GM19395 (cell line): ENCODE data around the gene ADGRE2.
"Not testable (repeated sequence)": the region's sequence is repeated elsewhere in the genome, so short reads cannot be mapped to it uniquely, and the experiment has no call there.

Experiments used
- ATAC-seq: cut with Tn5 transposase; IDR thresholded peaks from one replicate; pipeline ENCODE4 v1.9.1; 2021; ENCODE audit warnings: mild to moderate bottlenecking, moderate library complexity; ENCODE audit not compliant: unreplicated experiment

The ADGRE2 gene

DNA sequence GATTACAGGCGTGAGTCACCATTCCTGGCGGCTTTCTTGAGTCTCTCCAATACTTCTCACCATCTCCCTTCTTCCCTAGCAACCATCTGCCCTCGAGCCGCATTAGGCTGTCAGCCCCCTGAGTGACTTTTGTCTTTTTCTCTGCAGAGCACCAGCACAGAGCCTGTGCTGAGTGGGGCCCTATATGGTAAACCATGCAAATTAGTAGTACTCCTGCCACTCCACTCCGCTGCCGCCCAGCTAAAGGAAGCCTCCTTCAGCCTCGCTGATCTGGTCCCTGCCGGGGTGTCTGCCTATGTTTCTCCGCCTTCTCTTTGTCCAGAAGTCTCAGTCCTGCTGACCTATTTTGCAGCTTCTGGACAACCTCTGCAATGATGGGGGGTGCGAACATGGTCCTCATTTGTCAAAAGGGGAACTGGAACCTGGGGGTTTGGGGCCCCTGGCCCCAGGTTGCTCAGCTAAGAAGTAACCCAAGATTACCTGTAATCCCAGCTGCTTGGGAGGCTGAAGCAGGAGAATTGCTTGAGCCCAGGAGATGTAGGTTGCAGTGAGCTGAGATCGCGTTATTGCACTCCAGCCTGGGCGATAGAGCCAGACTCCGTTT is 2.4 kb upstream of the ADGRE2 start:
- not testable (repeated sequence) for ATAC-seq

DNA sequence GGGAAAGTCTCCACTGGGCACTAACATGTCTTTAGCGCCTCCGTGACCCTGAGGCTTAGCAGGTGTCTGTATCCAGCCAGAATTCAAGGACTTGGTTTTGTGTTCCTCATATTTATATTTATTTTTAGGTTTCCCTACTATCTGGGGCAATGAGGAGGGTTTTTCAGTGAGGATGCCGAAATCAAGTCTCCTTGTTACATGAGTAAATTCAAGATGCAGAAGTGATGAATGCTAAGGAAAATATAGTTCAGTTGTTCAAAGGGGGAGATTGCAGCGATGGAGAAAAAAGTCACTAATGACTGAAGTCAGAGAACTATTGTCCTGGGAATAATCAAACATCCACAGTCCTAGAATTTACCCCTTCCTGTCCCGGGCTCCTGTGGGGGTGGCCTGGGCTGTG is 791 bp upstream of the ADGRE2 start:
- ATAC-seq: no peak

- not testable (repeated sequence) for ATAC-seq
Measured at GRCh38 chr19:14777645-14778044, 715 bp downstream of the ADGRE2 start.

GRCh38 chr19:14775869-14776586 is 2.3 kb downstream of the ADGRE2 start:
- ATAC-seq: no peak

DNA sequence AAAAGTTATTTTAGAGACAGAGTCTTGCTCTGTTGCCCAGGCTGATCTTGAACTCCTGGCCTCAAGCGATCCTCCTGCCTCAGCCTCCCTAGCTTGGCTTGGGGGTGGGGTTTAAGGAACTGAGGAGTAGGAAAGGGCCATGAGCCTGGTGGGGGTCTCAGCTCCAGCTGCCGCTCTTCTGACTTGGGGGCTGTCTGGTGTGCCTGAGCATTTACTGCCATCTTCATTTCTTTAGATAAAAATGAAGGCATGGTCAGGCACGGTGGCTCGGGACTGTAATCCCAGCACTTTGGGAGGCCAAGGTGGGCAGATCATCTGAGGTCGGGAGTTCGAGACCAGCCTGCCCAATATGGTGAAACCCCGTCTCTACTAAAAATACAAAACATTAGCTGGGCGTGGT is 3.0 kb downstream of the ADGRE2 start:
- ATAC-seq: not testable (repeated sequence)

GRCh38 chr19:14774373-14774772 is 4.0 kb downstream of the ADGRE2 start:
- ATAC-seq: no peak

GRCh38 chr19:14773722-14774121 is 4.6 kb downstream of the ADGRE2 start:
- not testable (repeated sequence) for ATAC-seq

GRCh38 chr19:14772995-14773394 is 5.4 kb downstream of the ADGRE2 start:
- no peak for ATAC-seq

DNA sequence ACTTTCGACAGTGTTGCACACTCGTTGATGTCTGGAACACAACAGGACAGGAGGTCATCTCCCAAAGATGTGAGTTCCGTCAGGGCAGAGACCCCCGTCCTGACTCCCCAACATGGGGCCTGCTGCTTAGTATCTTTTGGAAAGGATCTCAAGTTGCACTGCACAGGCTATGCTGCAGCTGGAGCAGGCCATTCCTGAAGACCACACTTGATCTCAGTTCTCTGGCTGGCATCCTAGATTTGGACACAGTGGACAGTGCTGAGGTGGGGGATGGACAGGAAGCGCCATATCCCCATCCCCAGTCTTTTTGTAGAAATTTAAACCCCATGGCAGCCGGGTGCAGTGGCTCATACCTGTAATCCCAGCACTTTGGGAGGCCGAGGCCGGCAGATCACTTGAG is 5.9 kb downstream of the ADGRE2 start:
- no peak for ATAC-seq

DNA sequence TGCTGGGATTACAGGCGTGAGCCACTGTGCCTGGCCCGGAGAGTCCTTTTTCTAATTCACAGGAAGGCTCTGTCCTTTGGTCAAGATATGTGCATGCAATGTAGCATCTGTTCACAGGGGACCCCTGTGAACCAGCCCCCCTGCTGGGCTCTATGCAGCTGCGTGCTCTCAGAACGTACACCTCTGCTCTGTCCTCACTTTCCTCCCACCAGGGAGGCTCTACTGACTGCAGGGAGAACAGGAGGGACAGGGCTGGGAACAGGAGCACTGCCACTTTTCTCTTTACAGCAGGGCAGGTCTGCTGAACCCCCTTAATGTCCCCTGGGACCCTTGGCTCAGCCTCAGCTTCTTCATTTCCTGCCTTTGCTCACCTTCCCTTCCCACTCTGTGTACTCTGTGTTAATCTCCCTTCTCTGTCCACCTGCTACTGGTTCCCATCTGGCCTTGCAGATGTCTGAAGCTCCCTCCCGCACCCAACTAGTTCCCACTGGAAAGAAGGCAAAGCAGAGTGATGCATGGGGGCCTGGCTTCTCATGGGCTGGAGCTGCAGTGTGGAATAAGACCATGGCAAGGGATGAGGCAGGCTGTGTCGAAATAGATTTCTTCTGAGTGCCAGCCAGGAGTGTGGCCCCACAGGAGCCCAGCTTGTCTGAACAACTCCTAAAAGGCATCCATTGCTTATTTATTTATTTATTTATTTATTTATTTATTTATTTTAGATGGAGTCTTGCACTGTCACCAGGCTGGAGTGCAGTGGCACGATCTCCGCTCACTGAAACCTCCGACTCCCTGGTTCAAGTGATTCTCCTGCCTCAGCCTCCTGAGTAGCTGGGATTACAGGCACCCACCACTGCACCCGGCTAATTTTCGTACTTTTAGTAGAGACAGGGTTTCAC is 7.2 kb downstream of the ADGRE2 start:
- ATAC-seq: no peak

DNA sequence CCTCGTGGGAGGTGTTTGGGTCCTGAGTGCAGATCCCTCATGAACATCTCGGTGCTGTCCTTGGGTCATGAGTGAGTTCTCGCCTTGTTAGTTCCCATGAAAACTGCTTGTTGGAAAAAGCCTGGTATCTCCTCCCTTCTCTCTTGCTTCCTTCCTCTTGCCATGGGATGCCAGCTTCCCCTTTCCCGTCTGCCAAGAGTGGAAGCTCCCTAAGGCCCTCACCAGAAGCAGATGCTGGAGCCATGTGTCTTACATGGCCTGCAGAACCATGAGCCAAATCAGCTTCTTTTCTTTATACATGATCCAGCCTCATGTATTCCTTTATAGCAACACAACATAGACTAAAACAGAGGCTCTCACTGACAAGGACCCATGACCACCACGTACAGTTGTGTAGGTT is 8.2 kb downstream of the ADGRE2 start:
- ATAC-seq: no peak

GRCh38 chr19:14769201-14769600 is 9.2 kb downstream of the ADGRE2 start:
- ATAC-seq: no peak

DNA sequence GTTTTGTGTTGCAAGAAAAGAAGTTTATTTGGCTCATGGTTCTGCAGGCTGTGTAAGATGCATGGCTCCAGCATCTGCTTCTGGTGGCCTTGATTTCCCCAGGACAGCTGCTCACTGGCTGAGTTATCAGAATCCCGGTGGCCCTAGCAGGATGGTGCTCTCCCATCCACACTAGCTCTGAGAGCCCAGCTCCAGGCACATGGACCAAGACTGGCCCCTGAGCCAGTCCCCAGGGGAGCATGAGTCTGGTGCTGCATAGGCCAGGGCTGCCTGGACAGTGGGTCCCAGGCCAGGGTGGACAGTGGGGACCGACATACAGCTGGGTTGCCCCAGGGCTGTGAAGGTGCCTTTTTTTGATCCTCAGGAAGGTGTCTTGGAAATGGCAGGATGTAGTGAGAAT is 10.4 kb downstream of the ADGRE2 start:
- ATAC-seq: no peak

DNA sequence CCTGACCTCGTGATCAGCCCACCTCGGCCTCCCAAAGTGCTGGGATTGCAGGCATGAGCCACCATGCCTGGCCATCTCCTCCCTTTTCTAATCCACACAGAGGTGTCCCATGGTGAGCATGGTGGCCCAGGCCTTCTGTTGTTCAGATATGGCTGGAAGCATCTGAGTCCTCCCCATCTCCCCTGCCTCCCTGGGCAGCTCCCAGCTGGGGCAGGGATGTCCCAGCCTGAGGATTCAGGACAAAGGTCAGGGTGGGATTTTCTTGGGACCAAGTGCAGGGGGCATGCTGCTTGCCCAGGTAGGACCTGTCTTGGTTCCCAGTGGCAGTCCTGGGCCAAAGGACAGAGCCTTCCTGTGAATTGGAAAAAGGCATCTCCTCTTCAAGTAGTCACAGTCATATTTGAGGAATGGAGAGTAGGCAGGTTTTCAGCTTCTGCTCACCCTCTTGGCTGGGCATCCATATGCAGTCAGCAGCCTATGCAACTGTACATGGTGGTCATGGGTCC is 10.8 kb downstream of the ADGRE2 start:
- no peak for ATAC-seq

DNA sequence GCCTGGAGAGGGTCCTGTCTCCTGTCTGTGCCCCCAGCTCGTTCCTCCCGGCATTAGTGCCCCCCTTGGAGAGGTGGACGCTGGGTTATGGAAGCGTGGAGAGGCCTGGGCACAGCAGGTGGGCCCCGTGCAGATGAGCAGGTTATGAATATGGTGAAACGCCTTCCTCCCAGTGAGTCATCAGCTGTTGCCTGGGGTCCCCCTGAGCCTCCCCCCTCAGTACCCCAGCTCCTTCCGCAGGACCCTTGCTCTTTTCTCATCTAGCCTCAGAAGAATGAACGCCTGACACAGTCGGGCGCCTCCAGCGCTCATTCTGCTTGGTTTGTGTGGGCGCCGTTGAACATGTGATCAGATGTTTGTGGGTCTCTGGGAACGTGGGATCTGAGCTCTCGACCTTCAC is 12.5 kb downstream of the ADGRE2 start:
- not testable (repeated sequence) for ATAC-seq

GRCh38 chr19:14765403-14765802 is 13.0 kb downstream of the ADGRE2 start:
- ATAC-seq: not testable (repeated sequence)

GRCh38 chr19:14764401-14764800 is 14.0 kb downstream of the ADGRE2 start:
- ATAC-seq: no peak

GRCh38 chr19:14763497-14764145 is 14.7 kb downstream of the ADGRE2 start:
- no peak for ATAC-seq

- no peak for ATAC-seq
Measured at GRCh38 chr19:14762111-14762510, 16.2 kb downstream of the ADGRE2 start.

DNA sequence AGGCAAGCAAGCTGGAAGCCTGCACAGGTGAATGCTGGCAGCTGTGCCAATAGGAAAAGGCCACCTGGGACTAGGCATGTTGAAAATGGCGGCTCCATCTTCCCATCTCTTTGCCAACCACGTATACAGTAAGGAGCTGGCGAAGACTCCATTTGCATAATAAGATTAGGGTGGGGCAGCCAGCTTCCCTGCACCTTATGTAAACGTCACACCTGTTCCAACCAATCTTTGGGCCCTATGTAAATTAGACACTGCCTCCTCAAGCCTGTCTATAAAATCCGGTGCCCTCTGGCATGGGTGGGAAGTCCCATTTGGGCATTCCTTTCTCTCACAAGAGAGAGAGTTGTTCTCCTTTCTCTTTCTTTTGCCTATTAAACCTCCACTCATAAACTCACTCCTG is 16.8 kb downstream of the ADGRE2 start:
- ATAC-seq: no peak

DNA sequence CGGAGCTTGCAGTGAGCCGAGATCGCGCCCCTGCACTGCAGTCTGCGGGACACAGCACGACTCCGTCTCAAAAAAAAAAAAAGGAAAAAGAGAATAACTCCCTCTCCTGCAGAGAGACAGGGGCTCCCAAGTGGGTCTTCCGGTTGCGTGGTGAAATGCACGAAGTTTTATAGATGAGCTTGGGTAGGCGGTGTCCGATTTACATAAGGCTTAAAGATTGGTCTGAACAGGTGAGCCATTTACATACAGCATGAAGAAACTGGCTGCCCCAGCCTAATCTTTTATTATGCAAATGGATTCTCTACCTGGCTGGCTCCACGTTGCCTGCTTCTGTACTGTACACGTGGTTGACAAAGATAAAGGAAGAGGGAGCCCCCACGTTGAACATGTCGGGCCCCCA is 19.5 kb downstream of the ADGRE2 start:
- no peak for ATAC-seq
